Stimulated activated CD4-positive, alpha-beta T cell treated with anti-CD3 and anti-CD28 coated beads, Interleukin-1b, Interleukin-23, amount 100 ng/mL, for 1 hour (primary cell): ENCODE measurements around the gene CCDC61.

Experiments
- DNase-seq, 2 donors: peaks; one replicate each; pipeline ENCODE4 v3.0.0-alpha.2; 2020; ENCODE audit warnings: low read depth in 2 of 2

CCDC61 gene

GRCh38 chr19:46040125-46040524 lies 44.9 kb downstream of the CCDC61 start:
- no peak for DNase-seq

- DNase-seq: no peak
These were observed 45.8 kb downstream of the CCDC61 start, which contains the start of gene IGFL4 for GRCh38 chr19:46040952-46041500. Gene IGFL4, minus strand, starts transcription at chr19:46041002. Its CDS starts 40 bp downstream, at chr19:46040962.

GRCh38 chr19:46042252-46042883 lies 47.1 kb downstream of the CCDC61 start:
- no peak for DNase-seq

- DNase-seq: no peak
These were observed 48.3 kb downstream of the CCDC61 start for GRCh38 chr19:46043519-46043918.

GRCh38 chr19:46049597-46049996 lies 54.3 kb downstream of the CCDC61 start:
- no peak for DNase-seq

- no peak for DNase-seq
These were observed 57.6 kb downstream of the CCDC61 start for GRCh38 chr19:46052896-46053295.

- DNase-seq: no peak
These were observed 61.3 kb downstream of the CCDC61 start for GRCh38 chr19:46056536-46056935.

- DNase-seq: no peak
These were observed 63.5 kb downstream of the CCDC61 start for GRCh38 chr19:46058778-46059177.

GRCh38 chr19:46060012-46060411 lies 64.7 kb downstream of the CCDC61 start:
- no peak for DNase-seq

GRCh38 chr19:46063201-46063600 lies 67.9 kb downstream of the CCDC61 start:
- no peak for DNase-seq

- DNase-seq: no peak
These were observed 70.3 kb downstream of the CCDC61 start for GRCh38 chr19:46065486-46066071.

GRCh38 chr19:46066471-46066870 lies 71.2 kb downstream of the CCDC61 start:
- no peak for DNase-seq

- DNase-seq: no peak
These were observed 72.4 kb downstream of the CCDC61 start for GRCh38 chr19:46067691-46068090.
